ENCODE data around the gene KLHL18.

KLHL18 gene

GRCh38 chr3:47370887-47371697 is 88.3 kb downstream of the KLHL18 start:
- no peak for DNase-seq (ENCODE audit: low read depth)
- H3K4me3 ChIP-seq (ENCODE audit: low read depth, low read length) = no peak overlapping the region
- TF ChIP-seq, protein P1, sequence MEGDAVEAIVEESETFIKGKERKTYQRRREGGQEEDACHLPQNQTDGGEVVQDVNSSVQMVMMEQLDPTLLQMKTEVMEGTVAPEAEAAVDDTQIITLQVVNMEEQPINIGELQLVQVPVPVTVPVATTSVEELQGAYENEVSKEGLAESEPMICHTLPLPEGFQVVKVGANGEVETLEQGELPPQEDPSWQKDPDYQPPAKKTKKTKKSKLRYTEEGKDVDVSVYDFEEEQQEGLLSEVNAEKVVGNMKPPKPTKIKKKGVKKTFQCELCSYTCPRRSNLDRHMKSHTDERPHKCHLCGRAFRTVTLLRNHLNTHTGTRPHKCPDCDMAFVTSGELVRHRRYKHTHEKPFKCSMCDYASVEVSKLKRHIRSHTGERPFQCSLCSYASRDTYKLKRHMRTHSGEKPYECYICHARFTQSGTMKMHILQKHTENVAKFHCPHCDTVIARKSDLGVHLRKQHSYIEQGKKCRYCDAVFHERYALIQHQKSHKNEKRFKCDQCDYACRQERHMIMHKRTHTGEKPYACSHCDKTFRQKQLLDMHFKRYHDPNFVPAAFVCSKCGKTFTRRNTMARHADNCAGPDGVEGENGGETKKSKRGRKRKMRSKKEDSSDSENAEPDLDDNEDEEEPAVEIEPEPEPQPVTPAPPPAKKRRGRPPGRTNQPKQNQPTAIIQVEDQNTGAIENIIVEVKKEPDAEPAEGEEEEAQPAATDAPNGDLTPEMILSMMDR (IDR thresholded peaks at IDR 0.05; ENCODE audit: low read depth, low read length, missing control alignments) = peak; percentile 57

GRCh38 chr3:47374587-47374986 is 91.8 kb downstream of the KLHL18 start:
- no peak overlapping the region for H3K4me3 ChIP-seq (ENCODE audit: low read depth, low read length)
- TF ChIP-seq, protein P1 (IDR thresholded peaks at IDR 0.05; ENCODE audit: low read depth, low read length, missing control alignments) = no peak
- DNase-seq (ENCODE audit: low read depth) = no peak

DNA sequence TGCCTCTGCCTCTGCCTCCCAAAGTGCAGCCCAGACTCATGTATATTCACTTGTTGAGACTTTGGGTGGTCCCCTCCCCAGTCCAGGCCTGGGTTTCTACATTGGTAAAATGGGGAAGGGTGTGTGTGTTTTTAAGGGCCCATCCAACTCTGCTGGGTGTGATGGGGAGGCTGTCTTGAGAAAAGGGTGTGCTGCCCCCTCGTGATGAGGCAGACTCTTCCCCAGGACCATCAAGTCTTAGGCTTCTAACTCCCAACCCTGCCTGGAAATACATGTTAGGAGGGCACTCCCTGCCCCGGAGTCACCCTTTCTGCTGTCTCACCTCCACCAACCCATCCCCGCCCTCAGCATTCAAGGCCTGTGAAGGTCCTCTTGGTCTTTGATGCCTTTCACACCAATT is 93.6 kb downstream of the KLHL18 start:
- TF ChIP-seq, protein P1 (IDR thresholded peaks at IDR 0.05; ENCODE audit: low read depth, low read length, missing control alignments) = peak; percentile 18
- no peak for DNase-seq (ENCODE audit: low read depth)
- H3K4me3 ChIP-seq (ENCODE audit: low read depth, low read length) = no peak overlapping the region

DNA sequence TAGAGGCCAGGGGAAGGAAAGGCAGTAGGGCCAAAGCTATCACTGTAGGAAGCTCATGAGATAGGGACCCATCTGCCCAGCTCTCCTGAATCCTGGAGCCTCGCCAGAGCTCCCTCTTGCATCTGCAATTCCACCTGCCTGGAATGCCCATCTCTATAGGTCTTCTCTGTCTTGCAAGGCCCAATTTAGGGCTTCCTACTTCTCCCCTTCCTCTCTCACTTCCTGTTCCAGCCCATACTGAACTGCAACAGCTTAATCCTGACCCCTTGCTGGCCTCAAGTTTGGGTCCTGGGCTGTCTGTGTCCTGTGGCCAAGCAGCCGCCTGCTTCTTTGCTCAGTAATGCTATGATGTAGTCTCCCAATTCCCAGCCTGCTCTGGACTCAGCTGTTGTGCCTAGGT is 94.4 kb downstream of the KLHL18 start:
- DNase-seq (ENCODE audit: low read depth) = no peak
- H3K4me3 ChIP-seq (ENCODE audit: low read depth, low read length) = no peak overlapping the region
- TF ChIP-seq, protein P1 (IDR thresholded peaks at IDR 0.05; ENCODE audit: low read depth, low read length, missing control alignments) = no peak

DNA sequence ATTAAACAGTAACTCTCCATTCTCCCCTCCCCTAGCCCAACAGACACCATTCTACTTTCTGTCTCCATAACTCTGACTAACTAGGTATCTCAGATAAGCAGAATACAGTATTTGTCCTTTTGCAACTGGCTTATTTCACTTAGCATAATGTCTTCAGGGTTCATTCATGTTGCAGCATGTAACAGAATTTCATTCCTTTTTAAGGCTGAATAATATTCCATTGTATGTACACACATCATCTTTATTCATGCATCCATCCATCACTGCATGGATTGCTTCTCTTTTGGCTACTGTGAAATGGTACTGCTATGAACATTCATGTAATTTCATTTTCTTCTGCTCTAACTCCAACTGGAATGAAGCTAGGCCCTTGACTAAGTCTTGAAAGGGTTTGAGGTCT is 96.1 kb downstream of the KLHL18 start:
- no peak overlapping the region for H3K4me3 ChIP-seq (ENCODE audit: low read depth, low read length)
- no peak for DNase-seq (ENCODE audit: low read depth)
- TF ChIP-seq, protein P1 (IDR thresholded peaks at IDR 0.05; ENCODE audit: low read depth, low read length, missing control alignments) = no peak

- H3K4me3 ChIP-seq (ENCODE audit: low read depth, low read length) = peak overlapping the region; percentile 83
- TF ChIP-seq, protein P1 (IDR thresholded peaks at IDR 0.05; ENCODE audit: low read depth, low read length, missing control alignments) = no peak
- no peak for DNase-seq (ENCODE audit: low read depth)
Observed at GRCh38 chr3:47379411-47379899, 96.7 kb downstream of the KLHL18 start.

All from GM12864 (cell line).